Lung microvascular endothelial cell (primary cell): ENCODE data around the gene INO80. TPM values are rescaled to one million over a fixed set of nuclear protein-coding genes. Genes with fewer than 3 reads are reported as not detected.
"Not testable (repeated sequence)": the region's sequence is repeated elsewhere in the genome, so short reads cannot be mapped to it uniquely, and the experiment has no call there.

Source experiments
- DNase-seq, 2 donors: peaks; one replicate each; pipeline versions ENCODE4 v3.0.0 to v3.0.0-alpha.2; 2010; ENCODE audit warnings: low read depth in 2 of 2
- total RNA-seq: library from RNA; depleted of rRNA; stranded (reverse); fragments of >200 nt; gene quantifications from 2 replicates; pipeline ENCODE4 v1.2.1, GENCODE V29; 2014

The INO80 gene
- 14.2 and 21.4 TPM in 2 replicates for total RNA-seq

- DNase-seq, result peak; percentile 99
Observed at GRCh38 chr15:41116116-41116961, at the start of gene INO80. INO80 (minus strand) TSS chr15:41116280; CDS start chr15:41096310, 19,970 bp downstream.

- DNase-seq, result peak in 1 of 2 donors; percentile 1
Observed at GRCh38 chr15:41161736-41162135, 45.7 kb upstream of the INO80 start.

- DNase-seq, result peak in 1 of 2 donors; percentile 11
Observed at GRCh38 chr15:41161336-41161735, 45.3 kb upstream of the INO80 start.

- peak in 1 of 2 donors; percentile 4 for DNase-seq
Observed at GRCh38 chr15:41160639-41161315, 44.7 kb upstream of the INO80 start.

- peak in 1 of 2 donors; percentile 55 for DNase-seq
Observed at GRCh38 chr15:41154412-41154811, 38.3 kb upstream of the INO80 start.

GRCh38 chr15:41153733-41154132 lies 37.7 kb upstream of the INO80 start:
- no peak for DNase-seq

- DNase-seq, result no peak
Observed at GRCh38 chr15:41151451-41152005, 35.4 kb upstream of the INO80 start.

- DNase-seq, result no peak
Observed at GRCh38 chr15:41150279-41150678, 34.2 kb upstream of the INO80 start.

GRCh38 chr15:41148065-41148464 lies 32.0 kb upstream of the INO80 start:
- DNase-seq, result no peak

- DNase-seq, result no peak
Observed at GRCh38 chr15:41139619-41140018, 23.5 kb upstream of the INO80 start.

- not testable (repeated sequence) for DNase-seq
Observed at GRCh38 chr15:41139112-41139511, 23.0 kb upstream of the INO80 start.

- not testable (repeated sequence) for DNase-seq
Observed at GRCh38 chr15:41135580-41135979, 19.5 kb upstream of the INO80 start.

GRCh38 chr15:41133454-41133853 lies 17.4 kb upstream of the INO80 start:
- no peak for DNase-seq

- not testable (repeated sequence) for DNase-seq
Observed at GRCh38 chr15:41132094-41132493, 16.0 kb upstream of the INO80 start.

GRCh38 chr15:41128174-41128902 lies 12.3 kb upstream of the INO80 start:
- DNase-seq, result no peak

GRCh38 chr15:41125931-41126642 lies 10.0 kb upstream of the INO80 start:
- no peak for DNase-seq

- no peak for DNase-seq
Observed at GRCh38 chr15:41125063-41125669, 9.1 kb upstream of the INO80 start.

GRCh38 chr15:41124058-41124457 lies 8.0 kb upstream of the INO80 start:
- DNase-seq, result no peak

- no peak for DNase-seq
Observed at GRCh38 chr15:41122849-41123248, 6.8 kb upstream of the INO80 start.

GRCh38 chr15:41121951-41122350 lies 5.9 kb upstream of the INO80 start:
- no peak for DNase-seq

GRCh38 chr15:41116962-41117252 lies 827 bp upstream of the INO80 start:
- DNase-seq, result no peak
